Measurements from ENCODE around the gene CARMIL3. TPM values are rescaled to one million over a fixed set of nuclear protein-coding genes. Genes with fewer than 3 reads are reported as not detected.

The CARMIL3 gene
- total RNA-seq, 1 donor from 2014 or later: 3.9 TPM

DNA sequence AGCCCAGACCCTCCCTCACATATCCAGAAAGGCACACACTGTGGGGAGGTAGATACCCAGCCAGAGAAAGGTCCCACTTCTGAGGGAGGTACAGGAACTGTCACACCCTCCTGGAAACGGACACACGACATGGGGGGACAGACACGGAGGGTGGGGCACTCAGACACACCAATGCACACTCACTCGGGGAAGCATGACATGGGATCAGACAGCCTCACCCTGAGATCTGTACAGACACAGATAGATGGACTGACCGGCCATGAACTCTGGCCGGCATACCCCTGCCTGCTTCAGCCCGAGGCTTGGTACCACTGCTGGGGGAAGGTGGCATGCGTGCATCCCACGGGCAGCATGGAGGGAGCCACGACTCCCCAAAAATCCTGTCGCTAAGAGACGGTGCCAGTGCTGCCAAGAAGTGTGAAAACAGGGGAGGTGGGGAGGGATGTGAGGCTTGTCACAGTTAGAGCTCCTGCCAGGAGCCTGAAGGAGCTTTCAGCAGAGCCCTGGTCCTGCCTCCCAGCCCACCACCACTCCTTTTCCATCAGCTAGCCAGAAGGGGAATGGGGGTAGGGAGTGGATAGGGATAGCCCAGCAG is 20.1 kb downstream of the CARMIL3 start:
- Mint-ChIP-seq H3K27me3 (no peaks in the 10 kb centered on the region), H3K4me3 (no peak overlapping the region), H3K4me1 (peaks cover 21% of the 10 kb centered on the region), H3K9me3 (no peaks in the 10 kb centered on the region), H3K27ac (no peak overlapping the region), H3K36me3 (ENCODE audit: low read depth) (no peaks in the 10 kb centered on the region)
- ChIA-PET CTCF (no interaction called here), POLR2A (no interaction called here)
- intact Hi-C loops (cut with micrococcal nuclease): no loop called here
- ATAC-seq (ENCODE audit: low read depth) (no peak), DNase-seq (no peak)
- TF ChIP-seq, protein P1, sequence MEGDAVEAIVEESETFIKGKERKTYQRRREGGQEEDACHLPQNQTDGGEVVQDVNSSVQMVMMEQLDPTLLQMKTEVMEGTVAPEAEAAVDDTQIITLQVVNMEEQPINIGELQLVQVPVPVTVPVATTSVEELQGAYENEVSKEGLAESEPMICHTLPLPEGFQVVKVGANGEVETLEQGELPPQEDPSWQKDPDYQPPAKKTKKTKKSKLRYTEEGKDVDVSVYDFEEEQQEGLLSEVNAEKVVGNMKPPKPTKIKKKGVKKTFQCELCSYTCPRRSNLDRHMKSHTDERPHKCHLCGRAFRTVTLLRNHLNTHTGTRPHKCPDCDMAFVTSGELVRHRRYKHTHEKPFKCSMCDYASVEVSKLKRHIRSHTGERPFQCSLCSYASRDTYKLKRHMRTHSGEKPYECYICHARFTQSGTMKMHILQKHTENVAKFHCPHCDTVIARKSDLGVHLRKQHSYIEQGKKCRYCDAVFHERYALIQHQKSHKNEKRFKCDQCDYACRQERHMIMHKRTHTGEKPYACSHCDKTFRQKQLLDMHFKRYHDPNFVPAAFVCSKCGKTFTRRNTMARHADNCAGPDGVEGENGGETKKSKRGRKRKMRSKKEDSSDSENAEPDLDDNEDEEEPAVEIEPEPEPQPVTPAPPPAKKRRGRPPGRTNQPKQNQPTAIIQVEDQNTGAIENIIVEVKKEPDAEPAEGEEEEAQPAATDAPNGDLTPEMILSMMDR (IDR thresholded peaks at IDR 0.05): no peak

DNA sequence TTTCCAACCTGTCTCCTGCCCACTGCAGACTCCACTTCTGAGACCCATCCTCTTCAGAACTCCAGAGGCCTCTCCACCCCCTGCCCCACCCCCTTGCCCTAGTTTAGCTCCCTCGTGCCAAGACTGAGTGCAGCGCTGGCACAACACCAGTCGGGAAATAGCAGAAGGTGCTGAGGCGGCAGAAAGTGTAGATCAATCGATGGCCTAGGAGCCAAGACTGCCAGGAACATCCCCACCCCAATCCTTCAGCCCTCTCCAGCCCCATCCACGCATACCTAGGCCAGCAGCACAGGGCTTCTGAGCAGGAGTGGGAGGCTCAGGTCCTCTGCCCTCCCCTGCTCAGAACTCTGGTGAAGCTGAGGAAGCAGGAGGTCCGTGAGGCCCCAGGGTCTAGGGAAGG is 20.6 kb downstream of the CARMIL3 start:
- Mint-ChIP-seq H3K27ac (no peak overlapping the region), H3K4me3 (no peak overlapping the region), H3K36me3 (ENCODE audit: low read depth) (no peaks in the 10 kb centered on the region), H3K27me3 (no peaks in the 10 kb centered on the region), H3K4me1 (peaks cover 21% of the 10 kb centered on the region), H3K9me3 (no peaks in the 10 kb centered on the region)
- ATAC-seq (ENCODE audit: low read depth) (no peak), DNase-seq (no peak)
- POLR2A ChIA-PET: interaction anchor here (0.6 kb wide), 1 partner anchor 276 kb away, joined by 4 read pairs; no protein-coding TSS in a partner anchor
- TF ChIP-seq, protein P1 (IDR thresholded peaks at IDR 0.05): no peak
- intact Hi-C loops (cut with micrococcal nuclease): no loop called here
- CTCF ChIA-PET: interaction anchor here (1.2 kb wide), 1 partner anchor 14 kb away, joined by 5 read pairs; no protein-coding TSS in a partner anchor

DNA sequence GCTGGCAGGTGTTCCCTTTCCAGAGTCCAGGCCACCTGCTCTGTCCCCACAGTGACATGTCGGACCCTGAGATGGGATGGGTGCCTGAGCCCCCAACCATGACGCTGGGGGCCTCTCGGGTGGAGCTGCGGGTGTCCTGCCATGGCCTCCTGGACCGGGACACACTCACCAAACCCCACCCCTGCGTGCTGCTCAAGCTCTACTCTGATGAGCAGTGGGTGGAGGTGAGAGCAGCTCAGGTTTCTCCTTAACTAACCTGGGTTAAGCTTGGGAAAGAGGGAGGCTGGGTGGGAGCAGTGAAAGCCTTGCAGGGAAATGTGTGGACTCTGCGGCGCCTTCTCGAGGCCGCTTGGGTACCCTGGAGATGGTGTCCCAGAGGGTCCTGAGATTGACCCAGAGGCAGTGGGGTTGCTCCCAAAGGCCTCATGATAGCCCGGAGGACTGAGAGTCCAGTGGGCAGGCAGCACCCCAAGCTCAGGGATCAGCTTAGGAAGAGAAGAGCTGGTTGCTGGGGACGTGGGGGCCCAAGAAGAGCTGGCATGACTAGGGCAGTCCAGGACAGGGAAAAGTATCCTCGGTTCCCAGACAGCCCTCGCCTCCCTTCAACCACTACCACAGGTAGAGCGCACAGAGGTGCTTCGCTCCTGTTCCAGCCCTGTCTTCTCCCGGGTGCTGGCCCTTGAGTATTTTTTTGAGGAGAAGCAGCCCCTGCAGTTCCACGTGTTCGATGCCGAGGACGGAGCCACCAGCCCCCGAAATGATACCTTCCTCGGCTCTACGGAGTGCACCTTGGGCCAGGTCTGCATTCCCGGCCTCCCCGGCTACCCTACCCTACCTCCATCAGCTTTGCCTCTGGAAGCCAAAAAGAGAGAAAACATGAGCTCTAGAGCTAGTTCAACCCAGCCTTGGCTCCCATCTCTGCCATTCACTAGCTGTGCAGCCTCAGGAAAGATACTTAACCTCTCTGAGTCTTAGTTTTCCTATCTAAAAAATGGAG is 21.4 kb downstream of the CARMIL3 start:
- POLR2A ChIA-PET: interaction anchor here (0.5 to 0.6 kb wide), 2 partner anchors 20 to 276 kb away, joined by 3 to 4 read pairs; no protein-coding TSS in a partner anchor
- H3K27ac Mint-ChIP-seq: no peak overlapping the region

DNA sequence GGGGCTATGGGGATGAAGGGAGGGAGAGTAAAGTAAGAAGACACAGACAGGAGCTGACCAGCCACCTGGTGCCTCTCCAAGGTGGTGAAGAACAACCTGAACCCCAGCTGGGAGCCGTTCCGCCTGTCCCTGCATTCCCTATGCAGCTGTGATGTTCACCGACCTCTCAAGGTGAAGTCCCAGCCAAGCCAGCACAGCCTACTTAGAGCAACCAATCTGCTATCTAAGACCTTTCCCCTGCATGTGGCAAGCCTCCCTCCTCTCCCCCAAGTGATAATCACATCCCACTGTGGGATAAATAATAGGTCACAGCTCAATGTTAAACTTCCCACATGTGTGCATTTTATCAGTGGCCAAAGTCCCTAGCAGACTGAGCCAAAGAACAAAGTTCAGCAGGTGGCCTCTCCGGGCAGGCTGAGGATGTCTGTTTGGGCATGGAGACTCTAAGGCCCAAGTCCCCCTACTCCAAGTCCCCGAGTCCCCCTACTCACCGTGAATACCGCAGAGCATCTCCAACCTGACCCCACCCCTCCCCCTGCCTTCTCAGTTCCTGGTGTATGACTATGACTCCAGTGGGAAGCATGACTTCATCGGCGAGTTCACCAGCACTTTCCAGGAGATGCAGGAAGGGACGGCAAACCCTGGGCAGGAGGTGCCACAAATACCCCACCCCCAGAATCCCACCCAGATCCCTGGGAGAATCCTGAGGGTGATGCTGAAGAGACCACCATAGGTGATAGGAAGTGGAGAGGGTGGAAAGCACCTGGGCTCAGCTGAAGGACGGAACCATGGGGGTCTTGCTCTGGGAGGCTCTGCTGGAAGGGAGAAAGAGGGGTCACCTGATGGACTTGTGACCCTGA is 23.0 kb downstream of the CARMIL3 start:
- peak overlapping the region; percentile 87 for H3K27ac Mint-ChIP-seq
- H3K4me1 Mint-ChIP-seq: peaks cover 27% of the 10 kb centered on the region
- ChIA-PET POLR2A (interaction anchor here (0.5 to 1.5 kb wide), 11 partner anchors 8 to 1845 kb away, joined by 3 to 13 read pairs (median 3); partner anchors contain the start of genes CARMIL3, PCK2, PSME1 and TM9SF1), CTCF (interaction anchor here (0.8 to 2.0 kb wide), 3 partner anchors 16 to 34 kb away, joined by 3 to 13 read pairs (median 8); no protein-coding TSS in a partner anchor)
- no peaks in the 10 kb centered on the region for H3K27me3 Mint-ChIP-seq
- intact Hi-C loops (cut with micrococcal nuclease): no loop called here
- TF ChIP-seq, protein P1 (IDR thresholded peaks at IDR 0.05): no peak
- H3K4me3 Mint-ChIP-seq: peak overlapping the region; percentile 42
- no peak for DNase-seq
- H3K9me3 Mint-ChIP-seq: no peaks in the 10 kb centered on the region
- no peaks in the 10 kb centered on the region for H3K36me3 Mint-ChIP-seq (ENCODE audit: low read depth)
- ATAC-seq (ENCODE audit: low read depth): peak; percentile 15

More for the DNA sequence above, 21.4 kb downstream of the CARMIL3 start:
- Mint-ChIP-seq H3K36me3 (ENCODE audit: low read depth) (no peaks in the 10 kb centered on the region), H3K27me3 (no peaks in the 10 kb centered on the region), H3K4me1 (peaks cover 21% of the 10 kb centered on the region), H3K9me3 (no peaks in the 10 kb centered on the region), H3K4me3 (no peak overlapping the region)
- no peak for DNase-seq
- TF ChIP-seq, protein P1 (IDR thresholded peaks at IDR 0.05): no peak
- intact Hi-C loops (cut with micrococcal nuclease): no loop called here
- no peak for ATAC-seq (ENCODE audit: low read depth)
- CTCF ChIA-PET: interaction anchor here (0.9 to 1.2 kb wide), 2 partner anchors 15 to 19 kb away, joined by 3 to 5 read pairs; no protein-coding TSS in a partner anchor

All from activated B cell treated with CpG ODN at 0.5 μM for 24 hours (primary cell).